Measurements from ENCODE around the gene TLCD3B.

Gene TLCD3B

DNA sequence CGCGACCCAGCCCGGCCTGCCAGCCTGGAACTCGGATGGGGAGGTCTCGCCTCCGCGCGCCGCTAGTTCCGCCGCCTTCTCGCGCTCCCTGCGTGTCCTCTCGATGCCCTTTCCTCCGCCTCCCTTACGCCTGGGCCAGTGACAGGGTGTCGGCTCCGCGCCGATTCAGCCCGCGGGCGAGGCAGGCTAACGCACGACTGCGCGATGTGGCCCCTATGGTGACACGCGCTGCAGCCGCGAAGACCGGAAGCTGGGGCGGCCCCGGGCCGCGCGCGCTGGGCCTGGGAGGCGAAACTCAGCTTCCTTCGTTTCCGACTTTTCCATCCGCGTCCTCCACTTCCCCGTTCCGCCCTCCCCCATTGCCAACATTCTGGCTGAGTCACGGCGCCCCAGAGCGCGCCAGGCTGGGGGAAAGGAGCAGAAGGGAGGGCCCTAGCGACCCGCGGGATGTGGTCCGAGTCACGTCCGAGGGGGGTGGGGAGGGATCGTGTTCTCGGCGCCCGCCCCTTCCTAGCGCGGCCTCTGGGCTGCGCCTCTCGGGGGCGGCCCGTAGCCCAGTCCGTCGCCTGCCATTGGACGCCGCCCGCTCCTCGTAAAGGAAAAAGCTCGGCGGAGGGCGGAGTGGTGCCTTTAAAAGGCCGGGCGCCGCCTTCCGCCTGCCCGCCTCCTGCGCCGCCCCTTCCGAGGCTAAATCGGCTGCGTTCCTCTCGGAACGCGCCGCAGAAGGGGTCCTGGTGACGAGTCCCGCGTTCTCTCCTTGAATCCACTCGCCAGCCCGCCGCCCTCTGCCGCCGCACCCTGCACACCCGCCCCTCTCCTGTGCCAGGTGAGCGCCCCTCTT is 34.3 kb upstream of the TLCD3B start, which contains the start of gene ALDOA:
TSS of gene ALDOA (plus strand) at position 659 of the 841 bp plus-strand sequence. CDS start 1,138 bp downstream, outside the sequence.
- Histone ChIP-seq H3K4me3 (peak within 1 kb of the TSS; percentile 94), H3K36me3 (ENCODE audit: insufficient read depth, low read length) (peaks cover 41% of the 10 kb centered on the region), H3K9ac (ENCODE audit: insufficient read length) (peak within 1 kb of the TSS; percentile 94), H3K9me3 (ENCODE audit: low read depth, low read length) (no peaks in the 10 kb centered on the region), H3K27ac (peak within 1 kb of the TSS; percentile 97)
- DNase-seq (ENCODE audit: low read depth, low spot score) = peak; percentile 62
- no peak for TF ChIP-seq EZH2 (IDR thresholded peaks at IDR 0.05)
- TF ChIP-seq POLR2AphosphoS5 (IDR thresholded peaks at IDR 0.05; ENCODE audit: borderline replicate concordance, low read depth, low read length) = peak; percentile 95
- peak; percentile 77 for TF ChIP-seq FOXP2 (optimal IDR thresholded peaks at IDR 0.05; ENCODE audit: control extremely low read depth, extremely low read length, insufficient read depth)

DNA sequence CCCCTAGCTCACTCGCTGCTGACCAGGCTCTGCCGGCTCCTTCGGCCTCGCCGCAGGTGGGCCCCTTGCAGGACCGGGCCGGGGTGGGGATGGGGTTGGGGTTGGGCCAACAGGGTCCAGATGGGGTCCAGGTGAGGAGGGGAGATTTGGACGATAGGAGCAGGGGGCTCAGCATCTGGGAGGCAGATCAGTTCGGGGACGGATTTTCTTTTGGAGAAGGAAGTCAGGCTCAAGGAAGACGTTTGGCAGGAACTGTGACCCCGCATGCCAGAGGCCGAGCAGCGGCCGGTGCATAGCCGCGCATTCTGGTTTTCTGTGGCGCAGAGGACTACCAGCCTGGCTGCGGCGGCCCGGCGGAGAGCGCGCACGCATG is 33.6 kb upstream of the TLCD3B start:
- H3K9me3 ChIP-seq (ENCODE audit: low read depth, low read length) = no peaks in the 10 kb centered on the region
- H3K36me3 ChIP-seq (ENCODE audit: insufficient read depth, low read length) = peaks cover 41% of the 10 kb centered on the region
- peak overlapping the region; percentile 97 for H3K27ac ChIP-seq
- peak overlapping the region; percentile 94 for H3K4me3 ChIP-seq
- TF ChIP-seq POLR2AphosphoS5 (IDR thresholded peaks at IDR 0.05; ENCODE audit: borderline replicate concordance, low read depth, low read length) = no peak
- TF ChIP-seq FOXP2 (optimal IDR thresholded peaks at IDR 0.05; ENCODE audit: control extremely low read depth, extremely low read length, insufficient read depth) = no peak
- TF ChIP-seq EZH2 (IDR thresholded peaks at IDR 0.05) = no peak
- H3K9ac ChIP-seq (ENCODE audit: insufficient read length) = peak overlapping the region; percentile 90
- DNase-seq (ENCODE audit: low read depth, low spot score) = no peak

DNA sequence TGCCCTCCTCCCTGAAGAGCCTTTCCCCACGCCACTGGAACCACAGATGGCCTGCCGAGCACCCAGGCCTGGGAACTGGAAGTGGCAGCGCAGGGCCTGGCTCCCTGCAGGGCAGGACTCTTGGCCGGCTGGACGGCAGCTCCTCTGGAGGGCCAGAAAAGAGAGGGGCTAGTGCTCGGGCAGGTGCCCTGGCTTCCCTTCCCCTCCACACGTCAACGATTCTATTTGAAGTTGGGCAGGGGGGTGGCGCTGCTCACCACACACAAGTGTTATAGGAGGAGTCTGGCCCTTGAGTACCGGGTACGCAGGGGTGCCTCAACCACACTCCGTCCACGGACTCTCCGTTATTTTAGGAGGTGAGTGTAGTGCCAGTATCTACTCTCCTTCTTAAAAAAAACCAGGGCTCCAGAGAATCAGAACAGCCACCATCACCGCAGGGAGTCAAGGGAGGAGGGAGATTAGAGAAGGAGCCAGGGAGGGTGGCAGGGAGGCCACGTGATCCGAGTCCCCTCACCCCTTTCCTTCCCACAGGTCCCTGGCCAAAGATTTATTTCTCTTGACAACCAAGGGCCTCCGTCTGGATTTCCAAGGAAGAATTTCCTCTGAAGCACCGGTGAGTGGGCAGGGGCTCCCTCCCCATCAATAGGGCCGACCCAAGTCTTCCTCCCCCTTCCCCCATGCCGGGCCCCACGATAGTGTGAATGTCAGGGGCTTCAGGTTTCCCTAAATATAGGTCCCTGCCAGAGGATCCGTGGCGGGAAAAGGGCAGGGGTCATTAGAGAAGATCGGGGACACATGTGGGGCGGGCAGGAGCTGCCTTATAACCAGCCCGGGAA is 33.0 kb upstream of the TLCD3B start:
- Histone ChIP-seq H3K9ac (ENCODE audit: insufficient read length) (peak overlapping the region; percentile 90), H3K9me3 (ENCODE audit: low read depth, low read length) (no peaks in the 10 kb centered on the region), H3K4me3 (peak overlapping the region; percentile 94), H3K36me3 (ENCODE audit: insufficient read depth, low read length) (peaks cover 37% of the 10 kb centered on the region), H3K27ac (peak overlapping the region; percentile 97)
- DNase-seq (ENCODE audit: low read depth, low spot score) = no peak
- TF ChIP-seq EZH2 (IDR thresholded peaks at IDR 0.05) = no peak
- TF ChIP-seq POLR2AphosphoS5 (IDR thresholded peaks at IDR 0.05; ENCODE audit: borderline replicate concordance, low read depth, low read length) = peak; percentile 66

DNA sequence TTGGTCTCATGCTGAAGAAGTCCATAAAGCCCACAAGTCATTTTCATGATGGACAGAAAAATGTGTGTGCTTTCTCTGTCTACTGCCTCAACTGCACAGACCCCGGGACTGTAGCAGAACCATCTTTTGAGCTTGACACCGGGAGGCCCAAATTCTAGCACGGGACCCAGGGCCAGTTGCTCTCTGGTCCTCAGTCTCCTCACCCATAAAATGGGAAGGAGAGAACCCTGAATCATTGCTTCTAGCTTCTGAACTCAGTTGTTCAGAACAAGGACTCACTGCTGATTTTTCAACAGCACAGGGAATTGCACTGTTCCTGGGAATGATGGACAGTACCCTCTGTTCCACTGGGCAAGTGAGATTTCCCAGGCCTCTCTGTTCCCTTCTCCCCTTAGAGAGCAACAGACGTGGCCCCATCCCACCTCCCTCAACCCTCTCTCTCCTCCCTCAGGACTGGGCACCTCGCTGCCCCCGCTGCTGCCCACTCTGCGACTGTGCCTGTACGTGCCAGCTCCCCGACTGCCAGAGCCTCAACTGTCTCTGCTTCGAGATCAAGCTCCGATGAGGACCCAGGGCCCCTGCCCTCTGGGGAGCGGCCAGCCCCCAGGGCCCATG is 32.3 kb upstream of the TLCD3B start:
- peaks cover 34% of the 10 kb centered on the region for H3K36me3 ChIP-seq (ENCODE audit: insufficient read depth, low read length)
- peak overlapping the region; percentile 90 for H3K9ac ChIP-seq (ENCODE audit: insufficient read length)
- no peak for TF ChIP-seq FOXP2 (optimal IDR thresholded peaks at IDR 0.05; ENCODE audit: control extremely low read depth, extremely low read length, insufficient read depth)
- TF ChIP-seq POLR2AphosphoS5 (IDR thresholded peaks at IDR 0.05; ENCODE audit: borderline replicate concordance, low read depth, low read length) = no peak
- TF ChIP-seq EZH2 (IDR thresholded peaks at IDR 0.05) = no peak
- H3K4me3 ChIP-seq = peak overlapping the region; percentile 94
- no peaks in the 10 kb centered on the region for H3K9me3 ChIP-seq (ENCODE audit: low read depth, low read length)
- DNase-seq (ENCODE audit: low read depth, low spot score) = no peak
- H3K27ac ChIP-seq = peak overlapping the region; percentile 97

DNA sequence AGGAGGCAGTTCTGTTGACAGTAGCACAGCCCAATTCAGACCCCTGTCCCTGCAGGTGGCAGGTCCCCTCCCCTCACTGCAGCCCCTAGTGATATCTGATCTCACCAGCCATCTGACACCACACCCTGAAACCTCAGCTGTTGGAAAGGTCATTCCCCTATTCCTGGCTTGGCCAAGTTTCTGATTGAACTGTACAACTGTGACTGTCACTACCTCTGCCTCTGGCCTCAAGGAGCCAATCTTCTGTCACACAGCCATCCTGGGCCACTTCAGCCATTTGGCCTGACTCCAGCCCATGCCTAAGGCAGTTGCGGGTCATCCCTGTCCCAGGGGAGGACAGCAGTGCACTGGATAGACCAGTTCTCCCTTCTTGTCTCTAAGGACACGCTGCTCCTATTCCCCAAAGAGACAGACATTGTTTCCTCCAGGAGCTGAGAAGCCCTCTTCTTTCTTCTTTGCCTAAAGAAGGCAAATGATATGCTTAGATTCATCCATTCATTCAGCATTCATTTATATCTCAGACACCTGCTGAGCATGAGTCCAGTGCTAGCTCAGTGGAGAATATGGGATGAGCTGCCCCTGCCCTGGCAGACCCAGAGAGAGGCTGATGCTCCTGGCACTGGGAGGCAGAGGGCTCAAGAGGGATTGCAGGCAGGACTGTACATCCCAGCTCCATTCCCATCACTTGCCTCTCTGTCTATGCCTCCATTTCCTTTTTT is 29.9 kb upstream of the TLCD3B start:
- no peak for DNase-seq (ENCODE audit: low read depth, low spot score)
- Histone ChIP-seq H3K4me3 (no peak overlapping the region), H3K36me3 (ENCODE audit: insufficient read depth, low read length) (peaks cover 28% of the 10 kb centered on the region; the same call in 1 of the 2 replicates), H3K27ac (peak overlapping the region; percentile 61; the same call in 1 of the 2 replicates), H3K9ac (ENCODE audit: insufficient read length) (no peak overlapping the region), H3K9me3 (ENCODE audit: low read depth, low read length) (no peaks in the 10 kb centered on the region)
- TF ChIP-seq FOXP2 (optimal IDR thresholded peaks at IDR 0.05; ENCODE audit: control extremely low read depth, extremely low read length, insufficient read depth) = no peak
- TF ChIP-seq POLR2AphosphoS5 (IDR thresholded peaks at IDR 0.05; ENCODE audit: borderline replicate concordance, low read depth, low read length) = no peak
- no peak for TF ChIP-seq EZH2 (IDR thresholded peaks at IDR 0.05)

DNA sequence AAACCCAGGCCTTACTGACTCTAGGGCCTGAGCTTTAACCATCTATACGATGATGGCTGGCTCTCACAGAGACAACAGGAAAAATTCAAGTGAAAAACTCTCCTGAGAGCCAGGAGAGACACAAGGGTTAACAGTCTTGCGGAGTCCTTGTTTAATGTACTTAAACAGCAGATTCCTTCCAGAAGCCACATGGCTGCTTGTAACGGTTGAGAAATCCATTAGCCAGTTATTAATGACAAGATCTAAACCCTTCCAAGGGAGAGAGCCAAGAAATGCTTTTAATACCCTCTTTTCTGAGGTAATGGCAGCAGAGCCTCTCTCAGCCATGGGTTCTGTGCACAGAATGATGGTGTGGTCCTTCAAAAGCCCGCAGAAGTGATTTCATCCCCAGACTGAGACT is 29.3 kb upstream of the TLCD3B start:
- Histone ChIP-seq H3K9ac (ENCODE audit: insufficient read length) (no peak overlapping the region), H3K36me3 (ENCODE audit: insufficient read depth, low read length) (peaks cover 31% of the 10 kb centered on the region; the same call in 1 of the 2 replicates), H3K9me3 (ENCODE audit: low read depth, low read length) (no peaks in the 10 kb centered on the region), H3K27ac (peak overlapping the region; percentile 61), H3K4me3 (no peak overlapping the region)
- TF ChIP-seq EZH2 (IDR thresholded peaks at IDR 0.05) = no peak
- TF ChIP-seq POLR2AphosphoS5 (IDR thresholded peaks at IDR 0.05; ENCODE audit: borderline replicate concordance, low read depth, low read length) = no peak
- no peak for TF ChIP-seq FOXP2 (optimal IDR thresholded peaks at IDR 0.05; ENCODE audit: control extremely low read depth, extremely low read length, insufficient read depth)
- DNase-seq (ENCODE audit: low read depth, low spot score) = no peak

DNA sequence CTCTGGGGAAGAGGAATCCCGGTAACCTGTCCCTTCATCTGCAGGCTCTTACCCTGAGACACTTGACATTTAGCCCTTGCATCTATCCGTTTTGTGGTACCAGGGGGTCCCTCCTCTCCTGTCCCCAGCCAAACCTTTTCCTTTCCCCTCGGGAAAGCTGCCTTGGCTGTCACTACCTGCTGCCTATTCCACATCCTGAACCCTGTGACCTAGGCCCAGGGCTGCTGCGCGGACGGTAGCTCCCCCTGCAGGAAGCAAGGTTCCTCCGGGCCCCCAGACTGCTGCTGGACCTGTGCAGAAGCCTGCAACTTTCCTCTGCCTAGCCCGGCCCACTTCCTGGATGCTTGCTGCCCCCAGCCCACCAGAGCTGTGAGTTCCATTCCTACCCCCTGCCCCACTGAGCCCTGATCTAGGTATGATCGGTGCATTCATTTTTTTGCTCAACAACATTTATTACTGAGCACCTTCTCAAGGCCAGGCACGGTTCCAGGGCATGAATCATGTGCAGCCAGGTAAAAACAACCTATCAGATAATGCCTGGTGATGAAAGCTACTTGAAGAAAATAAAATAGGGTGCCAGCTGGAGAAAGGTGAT is 24.0 kb upstream of the TLCD3B start:
- TF ChIP-seq POLR2AphosphoS5 (IDR thresholded peaks at IDR 0.05; ENCODE audit: borderline replicate concordance, low read depth, low read length) (no peak), FOXP2 (optimal IDR thresholded peaks at IDR 0.05; ENCODE audit: control extremely low read depth, extremely low read length, insufficient read depth) (no peak), EZH2 (IDR thresholded peaks at IDR 0.05) (no peak)
- H3K9me3 ChIP-seq (ENCODE audit: low read depth, low read length) = no peaks in the 10 kb centered on the region
- no peak overlapping the region for H3K27ac ChIP-seq
- peaks cover 29% of the 10 kb centered on the region; the same call in 1 of the 2 replicates for H3K36me3 ChIP-seq (ENCODE audit: insufficient read depth, low read length)
- no peak overlapping the region for H3K9ac ChIP-seq (ENCODE audit: insufficient read length)
- no peak overlapping the region for H3K4me3 ChIP-seq
- no peak for DNase-seq (ENCODE audit: low read depth, low spot score)

Measured in SK-N-MC (cell line).